ENCODE data around the gene PYURF.

DNA sequence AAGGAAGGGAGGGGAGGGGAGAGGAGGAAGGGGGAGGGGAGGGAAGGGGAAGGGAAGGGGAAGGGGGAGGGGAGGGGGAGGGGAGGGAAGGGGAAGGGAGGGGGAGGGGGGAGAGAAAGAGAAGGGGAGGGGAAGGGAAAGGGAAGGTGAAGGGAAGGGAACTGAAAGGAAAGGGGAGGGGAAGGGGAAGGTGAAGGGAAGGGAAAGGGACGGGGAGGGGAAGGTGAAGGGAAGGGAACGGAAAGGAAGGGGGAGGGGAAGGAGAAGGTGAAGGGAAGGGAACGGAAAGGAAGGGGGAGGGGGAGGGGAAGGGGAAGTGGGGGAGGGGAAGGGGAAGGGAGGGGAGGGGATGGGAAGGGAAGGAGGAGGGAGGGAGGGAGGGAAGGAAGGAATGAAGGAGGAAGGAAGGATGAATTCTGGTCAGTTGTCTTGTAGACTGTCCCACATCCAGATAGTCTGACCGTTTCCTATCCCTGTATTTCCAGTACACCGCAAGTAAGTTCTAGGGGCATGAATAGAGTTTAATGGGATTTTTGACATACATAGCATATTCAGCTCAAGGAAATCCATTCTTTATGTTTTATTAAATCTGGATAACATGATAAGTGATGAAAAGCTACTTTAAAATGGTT lies 46.2 kb downstream of the PYURF start:
- TF ChIP-seq, protein P1, sequence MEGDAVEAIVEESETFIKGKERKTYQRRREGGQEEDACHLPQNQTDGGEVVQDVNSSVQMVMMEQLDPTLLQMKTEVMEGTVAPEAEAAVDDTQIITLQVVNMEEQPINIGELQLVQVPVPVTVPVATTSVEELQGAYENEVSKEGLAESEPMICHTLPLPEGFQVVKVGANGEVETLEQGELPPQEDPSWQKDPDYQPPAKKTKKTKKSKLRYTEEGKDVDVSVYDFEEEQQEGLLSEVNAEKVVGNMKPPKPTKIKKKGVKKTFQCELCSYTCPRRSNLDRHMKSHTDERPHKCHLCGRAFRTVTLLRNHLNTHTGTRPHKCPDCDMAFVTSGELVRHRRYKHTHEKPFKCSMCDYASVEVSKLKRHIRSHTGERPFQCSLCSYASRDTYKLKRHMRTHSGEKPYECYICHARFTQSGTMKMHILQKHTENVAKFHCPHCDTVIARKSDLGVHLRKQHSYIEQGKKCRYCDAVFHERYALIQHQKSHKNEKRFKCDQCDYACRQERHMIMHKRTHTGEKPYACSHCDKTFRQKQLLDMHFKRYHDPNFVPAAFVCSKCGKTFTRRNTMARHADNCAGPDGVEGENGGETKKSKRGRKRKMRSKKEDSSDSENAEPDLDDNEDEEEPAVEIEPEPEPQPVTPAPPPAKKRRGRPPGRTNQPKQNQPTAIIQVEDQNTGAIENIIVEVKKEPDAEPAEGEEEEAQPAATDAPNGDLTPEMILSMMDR (IDR thresholded peaks at IDR 0.05 in 8 of 11, conservative IDR thresholded peaks at IDR 0.05 in 3 of 11), result no peak
- TF ChIP-seq POLR2A (IDR thresholded peaks at IDR 0.05) (no peak), POLR2AphosphoS5 (IDR thresholded peaks at IDR 0.05) (no peak)

Data from spleen (tissue), 7 donors.